ENCODE results near the gene ZZZ3.

DNA sequence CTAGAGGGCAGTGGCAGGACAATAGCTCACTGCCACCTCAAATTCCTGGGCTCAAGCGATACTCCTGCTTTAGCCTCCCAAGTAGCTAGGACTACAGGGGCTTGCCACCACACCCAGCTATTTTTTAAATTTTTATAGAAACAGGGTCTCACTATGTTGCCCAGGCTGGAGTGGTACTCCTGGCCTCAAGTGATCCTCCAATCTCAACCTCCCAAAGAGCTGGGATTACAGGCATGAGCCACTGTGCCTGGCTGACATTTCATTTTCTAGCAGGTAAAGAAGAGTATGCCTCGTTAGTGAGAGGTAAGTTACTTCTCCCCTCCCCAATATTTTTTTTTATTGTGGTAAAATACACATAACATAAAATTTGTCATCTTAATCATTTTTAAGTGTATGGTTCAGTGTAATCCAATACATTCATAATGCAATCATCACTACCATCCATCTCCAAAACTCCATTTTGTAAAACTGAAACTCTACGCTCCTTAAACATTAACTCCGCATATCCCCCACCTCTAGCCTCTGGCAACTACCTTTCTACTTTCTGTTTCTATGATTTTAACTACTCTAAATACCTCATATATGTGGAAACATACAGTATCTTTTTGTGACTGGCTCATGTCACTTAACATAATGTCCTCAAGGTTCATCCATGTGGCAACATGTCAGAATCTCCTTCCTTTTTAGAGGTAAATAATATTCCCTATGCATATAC lies 22.4 kb downstream of the ZZZ3 start:
- TF ChIP-seq EZH2phosphoT487 (IDR thresholded peaks at IDR 0.05; ENCODE audit: low read depth), result no peak
- TF ChIP-seq, protein P1, sequence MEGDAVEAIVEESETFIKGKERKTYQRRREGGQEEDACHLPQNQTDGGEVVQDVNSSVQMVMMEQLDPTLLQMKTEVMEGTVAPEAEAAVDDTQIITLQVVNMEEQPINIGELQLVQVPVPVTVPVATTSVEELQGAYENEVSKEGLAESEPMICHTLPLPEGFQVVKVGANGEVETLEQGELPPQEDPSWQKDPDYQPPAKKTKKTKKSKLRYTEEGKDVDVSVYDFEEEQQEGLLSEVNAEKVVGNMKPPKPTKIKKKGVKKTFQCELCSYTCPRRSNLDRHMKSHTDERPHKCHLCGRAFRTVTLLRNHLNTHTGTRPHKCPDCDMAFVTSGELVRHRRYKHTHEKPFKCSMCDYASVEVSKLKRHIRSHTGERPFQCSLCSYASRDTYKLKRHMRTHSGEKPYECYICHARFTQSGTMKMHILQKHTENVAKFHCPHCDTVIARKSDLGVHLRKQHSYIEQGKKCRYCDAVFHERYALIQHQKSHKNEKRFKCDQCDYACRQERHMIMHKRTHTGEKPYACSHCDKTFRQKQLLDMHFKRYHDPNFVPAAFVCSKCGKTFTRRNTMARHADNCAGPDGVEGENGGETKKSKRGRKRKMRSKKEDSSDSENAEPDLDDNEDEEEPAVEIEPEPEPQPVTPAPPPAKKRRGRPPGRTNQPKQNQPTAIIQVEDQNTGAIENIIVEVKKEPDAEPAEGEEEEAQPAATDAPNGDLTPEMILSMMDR (IDR thresholded peaks at IDR 0.05; ENCODE audit: low read depth, low read length), result no peak
